Measurements from ENCODE around the gene SH3BP1.

GRCh38 chr22:37624876-37625275 is 14.6 kb upstream of the SH3BP1 start:
- TF ChIP-seq EZH2 (IDR thresholded peaks at IDR 0.05; ENCODE audit: low read length, missing control alignments) (no peak), CTCF (conservative IDR thresholded peaks at IDR 0.05 in 1 of 2, IDR thresholded peaks at IDR 0.05 in 1 of 2; ENCODE audit: low read depth in 1 of 2, low read length in 2 of 2) (no peak)
